GM23338 (cell line): Measurements from ENCODE around the gene MRPS10. TPM values are rescaled to one million over a fixed set of nuclear protein-coding genes. Genes with fewer than 3 reads are reported as not detected.

Experiments used
- ATAC-seq: fragments of 200-7000 bp; cut with Tn5 transposase; 3 replicates; pipeline ENCODE4 v1.9.1; 2020
- DNase-seq: peaks from one replicate; pipeline ENCODE4 v3.0.0-alpha.2; 2015; ENCODE audit warnings: low spot score
- H2AFZ ChIP-seq: fragments of 200-600 bp; sonication (generic); 2 replicates; pipeline ENCODE4 v1.8.0; 2016; ENCODE audit warnings: antibody characterized with exemption, mild to moderate bottlenecking, moderate library complexity
- H3F3A ChIP-seq: fragments of 200-600 bp; sonication (generic); replicated peaks from 2 replicates; pipeline ENCODE4 v1.8.0; 2017; ENCODE audit warnings: antibody characterized with exemption, mixed run types, low read depth
- H3K27ac ChIP-seq: fragments of 200-600 bp; sonication (generic); 2 replicates; pipeline ENCODE4 v1.6.1; 2016; ENCODE audit warnings: low read depth
- H3K27me3 ChIP-seq: fragments of 200-600 bp; sonication (generic); 2 replicates; pipeline ENCODE4 v1.8.0; 2016; ENCODE audit warnings: mild to moderate bottlenecking, mixed run types, moderate library complexity; ENCODE audit not compliant: insufficient read depth
- H3K36me3 ChIP-seq: fragments of 200-600 bp; sonication (generic); 2 replicates; pipeline ENCODE4 v1.8.0; 2016; ENCODE audit warnings: mild to moderate bottlenecking; ENCODE audit not compliant: insufficient read depth
- H3K4me1 ChIP-seq: fragments of 200-600 bp; sonication (generic); 2 replicates; pipeline ENCODE4 v1.8.0; 2016; ENCODE audit warnings: mild to moderate bottlenecking, moderate library complexity; ENCODE audit not compliant: insufficient read depth
- H3K4me2 ChIP-seq: fragments of 200-600 bp; sonication (generic); 2 replicates; pipeline ENCODE4 v1.7.1; 2017; ENCODE audit warnings: mixed run types
- H3K4me3 ChIP-seq: fragments of 200-600 bp; sonication (generic); 2 replicates; pipeline ENCODE4 v1.6.1; 2016; ENCODE audit warnings: mixed run types
- H3K79me2 ChIP-seq: fragments of 200-600 bp; sonication (generic); replicated peaks from 2 replicates; pipeline ENCODE4 v1.8.0; 2017; ENCODE audit warnings: mild to moderate bottlenecking; ENCODE audit not compliant: insufficient read depth
- H3K9me2 ChIP-seq: fragments of 200-600 bp; sonication (generic); 2 replicates; pipeline ENCODE4 v1.8.0; 2017; ENCODE audit not compliant: insufficient read depth
- H4K20me1 ChIP-seq: fragments of 200-600 bp; sonication (generic); replicated peaks from 2 replicates; pipeline ENCODE4 v1.8.0; 2017; ENCODE audit warnings: mild to moderate bottlenecking; ENCODE audit not compliant: insufficient read depth
- H3K27ac Mint-ChIP-seq: 2 replicates; pipeline ENCODE4 v1.8.0; 2020; ENCODE audit warnings: inconsistent platforms, mild to moderate bottlenecking, moderate library complexity, mixed read lengths
- H3K27me3 Mint-ChIP-seq: 3 replicates; pipeline ENCODE4 v1.8.0; 2022; ENCODE audit warnings: low read depth, mild to moderate bottlenecking, moderate library complexity, mixed read lengths, inconsistent platforms; ENCODE audit not compliant: insufficient read depth, poor library complexity
- H3K36me3 Mint-ChIP-seq: 3 replicates; pipeline ENCODE4 v1.8.0; 2021; ENCODE audit warnings: low read depth, mild to moderate bottlenecking, inconsistent platforms, moderate library complexity, mixed read lengths
- H3K4me1 Mint-ChIP-seq: 3 replicates; pipeline ENCODE4 v1.8.0; 2020; ENCODE audit warnings: mild to moderate bottlenecking, inconsistent platforms, mixed read lengths
- H3K4me3 Mint-ChIP-seq: 3 replicates; pipeline ENCODE4 v1.8.0; 2021; ENCODE audit warnings: moderate library complexity, mild to moderate bottlenecking, inconsistent platforms, mixed read lengths
- H3K9me3 Mint-ChIP-seq: 3 replicates; pipeline ENCODE4 v1.8.0; 2020; ENCODE audit warnings: moderate library complexity, mild to moderate bottlenecking, inconsistent platforms, mixed read lengths
- CREB1 ChIP-seq: fragments of 250-450 bp; sonication (Bioruptor Pico); IDR thresholded peaks from 2 replicates; pipeline ENCODE4 v1.5.0; 2020; ENCODE audit warnings: low read depth, mild to moderate bottlenecking, moderate library complexity
- EZH2 ChIP-seq: fragments of 200-600 bp; sonication (generic); IDR thresholded peaks from one replicate; pipeline ENCODE4 v1.8.0; 2017; ENCODE audit warnings: antibody characterized with exemption, mild to moderate bottlenecking, low read depth; ENCODE audit not compliant: unreplicated experiment
- EZH2phosphoT487 ChIP-seq: fragments of 200-600 bp; sonication (generic); IDR thresholded peaks from one replicate; pipeline ENCODE4 v1.8.1; 2018; ENCODE audit warnings: antibody characterized with exemption; ENCODE audit not compliant: unreplicated experiment
- JUNB ChIP-seq: IDR thresholded peaks from one replicate; pipeline ENCODE4 v1.6.1; 2016; ENCODE audit warnings: antibody characterized with exemption; ENCODE audit not compliant: unreplicated experiment
- NANOG ChIP-seq: IDR thresholded peaks from 2 replicates; pipeline ENCODE4 v1.6.1; 2016; ENCODE audit warnings: antibody characterized with exemption, borderline replicate concordance
- POLR2AphosphoS5 ChIP-seq: IDR thresholded peaks from 2 replicates; pipeline ENCODE4 v1.6.1; 2016; ENCODE audit warnings: antibody characterized with exemption, low read depth
- STAT1 ChIP-seq: IDR thresholded peaks from one replicate; pipeline ENCODE4 v1.6.1; 2016; ENCODE audit warnings: antibody characterized with exemption; ENCODE audit not compliant: unreplicated experiment
- ZNF114 ChIP-seq: fragments of 250-450 bp; sonication (Bioruptor Pico); IDR thresholded peaks from 2 replicates; pipeline ENCODE4 v1.5.0; 2020; ENCODE audit warnings: mild to moderate bottlenecking, moderate library complexity
- ZNF331 ChIP-seq: fragments of 250-450 bp; sonication (Bioruptor Pico); IDR thresholded peaks from 2 replicates; pipeline ENCODE4 v1.5.0; 2020; ENCODE audit warnings: low read depth, mild to moderate bottlenecking, moderate library complexity
- polyA plus RNA-seq: library from polyadenylated mRNA; unstranded; fragments of >200 nt; fragmentation: Nextera tagmentation; extraction: Ambion mirVana; gene quantifications from 2 replicates; pipeline ENCODE4 v1.2.1, GENCODE V29; 2016
- total RNA-seq: library from RNA; depleted of rRNA; stranded (reverse); fragments of >200 nt; shearing (Covaris generic); gene quantifications from 2 replicates; pipeline ENCODE4 v1.2.3, GENCODE V29; 2014
- TF ChIP-seq, protein P1 (sequence below): IDR thresholded peaks from 2 replicates; pipeline ENCODE4 v1.6.1; 2016; ENCODE audit warnings: antibody characterized with exemption
- TF ChIP-seq, protein P2 (sequence below): IDR thresholded peaks from one replicate; pipeline ENCODE4 v1.6.1; 2018; ENCODE audit warnings: antibody characterized with exemption; ENCODE audit not compliant: unreplicated experiment
- TF ChIP-seq, protein P3 (sequence below): fragments of 250-450 bp; sonication (Bioruptor Pico); IDR thresholded peaks from 2 replicates; pipeline ENCODE4 v1.5.0; 2020; ENCODE audit warnings: mild to moderate bottlenecking, moderate library complexity
- TF ChIP-seq, protein P4 (sequence below), 2 experiments: fragments of 200-600 bp in 1 of 2; sonication (generic) in 1 of 2; conservative IDR thresholded peaks; 2 replicates each; pipeline versions ENCODE4 v1.5.1 to v1.6.1; 2016 to 2017; ENCODE audit warnings: antibody characterized with exemption in 2 of 2, low read depth in 2 of 2, mild to moderate bottlenecking in 2 of 2, moderate library complexity in 1 of 2

The MRPS10 gene
- total and polyA plus RNA-seq, 2 experiments from 2014 or later, result 36.2 to 42.7 TPM

DNA sequence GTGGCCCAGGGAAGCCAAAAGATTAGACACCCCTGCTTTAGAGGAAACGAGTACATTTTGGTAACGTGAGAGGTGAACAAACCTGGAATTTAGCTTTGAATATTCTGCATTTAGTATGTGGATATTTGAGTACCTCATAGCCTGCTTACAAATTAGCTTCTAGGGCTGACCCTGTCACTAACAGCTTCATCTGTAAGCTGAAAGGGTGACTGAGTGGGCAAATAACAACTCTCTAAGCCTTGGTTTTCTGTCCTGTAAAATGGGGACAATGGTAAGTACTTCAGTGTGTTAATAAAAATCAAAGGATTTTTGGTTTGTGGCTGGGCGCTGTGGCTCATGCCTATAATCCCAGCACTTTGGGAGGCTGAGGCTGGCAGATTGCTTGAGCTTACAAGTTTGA, 14.5 kb downstream of the MRPS10 start:
- Histone ChIP-seq H2AFZ (no peak overlapping the region), H3K4me1 (no peaks in the 10 kb centered on the region), H4K20me1 (no peaks in the 10 kb centered on the region), H3K4me3 (no peak overlapping the region), H3K36me3 (no peaks in the 10 kb centered on the region), H3K79me2 (no peaks in the 10 kb centered on the region), H3K27ac (no peak overlapping the region), H3K27me3 (no peaks in the 10 kb centered on the region), H3K4me2 (no peak overlapping the region), H3K9me2 (no peaks in the 10 kb centered on the region), H3F3A (no peaks in the 10 kb centered on the region)
- H3K27ac Mint-ChIP-seq, result no peak overlapping the region
- H3K9me3 Mint-ChIP-seq, result no peaks in the 10 kb centered on the region
- no peak for ATAC-seq
- H3K27me3 Mint-ChIP-seq, result no peaks in the 10 kb centered on the region
- no peak overlapping the region for H3K4me3 Mint-ChIP-seq
- TF ChIP-seq, protein P1, sequence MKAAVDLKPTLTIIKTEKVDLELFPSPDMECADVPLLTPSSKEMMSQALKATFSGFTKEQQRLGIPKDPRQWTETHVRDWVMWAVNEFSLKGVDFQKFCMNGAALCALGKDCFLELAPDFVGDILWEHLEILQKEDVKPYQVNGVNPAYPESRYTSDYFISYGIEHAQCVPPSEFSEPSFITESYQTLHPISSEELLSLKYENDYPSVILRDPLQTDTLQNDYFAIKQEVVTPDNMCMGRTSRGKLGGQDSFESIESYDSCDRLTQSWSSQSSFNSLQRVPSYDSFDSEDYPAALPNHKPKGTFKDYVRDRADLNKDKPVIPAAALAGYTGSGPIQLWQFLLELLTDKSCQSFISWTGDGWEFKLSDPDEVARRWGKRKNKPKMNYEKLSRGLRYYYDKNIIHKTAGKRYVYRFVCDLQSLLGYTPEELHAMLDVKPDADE, result no peak
- TF ChIP-seq ZNF331 (CRISPR knock-in tag), result no peak
- TF ChIP-seq POLR2AphosphoS5, result no peak
- TF ChIP-seq EZH2, result no peak
- TF ChIP-seq STAT1, result no peak
- TF ChIP-seq NANOG, result no peak
- TF ChIP-seq EZH2phosphoT487, result no peak
- TF ChIP-seq JUNB, result no peak
- TF ChIP-seq, protein P2, sequence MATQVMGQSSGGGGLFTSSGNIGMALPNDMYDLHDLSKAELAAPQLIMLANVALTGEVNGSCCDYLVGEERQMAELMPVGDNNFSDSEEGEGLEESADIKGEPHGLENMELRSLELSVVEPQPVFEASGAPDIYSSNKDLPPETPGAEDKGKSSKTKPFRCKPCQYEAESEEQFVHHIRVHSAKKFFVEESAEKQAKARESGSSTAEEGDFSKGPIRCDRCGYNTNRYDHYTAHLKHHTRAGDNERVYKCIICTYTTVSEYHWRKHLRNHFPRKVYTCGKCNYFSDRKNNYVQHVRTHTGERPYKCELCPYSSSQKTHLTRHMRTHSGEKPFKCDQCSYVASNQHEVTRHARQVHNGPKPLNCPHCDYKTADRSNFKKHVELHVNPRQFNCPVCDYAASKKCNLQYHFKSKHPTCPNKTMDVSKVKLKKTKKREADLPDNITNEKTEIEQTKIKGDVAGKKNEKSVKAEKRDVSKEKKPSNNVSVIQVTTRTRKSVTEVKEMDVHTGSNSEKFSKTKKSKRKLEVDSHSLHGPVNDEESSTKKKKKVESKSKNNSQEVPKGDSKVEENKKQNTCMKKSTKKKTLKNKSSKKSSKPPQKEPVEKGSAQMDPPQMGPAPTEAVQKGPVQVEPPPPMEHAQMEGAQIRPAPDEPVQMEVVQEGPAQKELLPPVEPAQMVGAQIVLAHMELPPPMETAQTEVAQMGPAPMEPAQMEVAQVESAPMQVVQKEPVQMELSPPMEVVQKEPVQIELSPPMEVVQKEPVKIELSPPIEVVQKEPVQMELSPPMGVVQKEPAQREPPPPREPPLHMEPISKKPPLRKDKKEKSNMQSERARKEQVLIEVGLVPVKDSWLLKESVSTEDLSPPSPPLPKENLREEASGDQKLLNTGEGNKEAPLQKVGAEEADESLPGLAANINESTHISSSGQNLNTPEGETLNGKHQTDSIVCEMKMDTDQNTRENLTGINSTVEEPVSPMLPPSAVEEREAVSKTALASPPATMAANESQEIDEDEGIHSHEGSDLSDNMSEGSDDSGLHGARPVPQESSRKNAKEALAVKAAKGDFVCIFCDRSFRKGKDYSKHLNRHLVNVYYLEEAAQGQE, result no peak
- TF ChIP-seq ZNF114 (CRISPR knock-in tag), result no peak
- TF ChIP-seq, protein P3, sequence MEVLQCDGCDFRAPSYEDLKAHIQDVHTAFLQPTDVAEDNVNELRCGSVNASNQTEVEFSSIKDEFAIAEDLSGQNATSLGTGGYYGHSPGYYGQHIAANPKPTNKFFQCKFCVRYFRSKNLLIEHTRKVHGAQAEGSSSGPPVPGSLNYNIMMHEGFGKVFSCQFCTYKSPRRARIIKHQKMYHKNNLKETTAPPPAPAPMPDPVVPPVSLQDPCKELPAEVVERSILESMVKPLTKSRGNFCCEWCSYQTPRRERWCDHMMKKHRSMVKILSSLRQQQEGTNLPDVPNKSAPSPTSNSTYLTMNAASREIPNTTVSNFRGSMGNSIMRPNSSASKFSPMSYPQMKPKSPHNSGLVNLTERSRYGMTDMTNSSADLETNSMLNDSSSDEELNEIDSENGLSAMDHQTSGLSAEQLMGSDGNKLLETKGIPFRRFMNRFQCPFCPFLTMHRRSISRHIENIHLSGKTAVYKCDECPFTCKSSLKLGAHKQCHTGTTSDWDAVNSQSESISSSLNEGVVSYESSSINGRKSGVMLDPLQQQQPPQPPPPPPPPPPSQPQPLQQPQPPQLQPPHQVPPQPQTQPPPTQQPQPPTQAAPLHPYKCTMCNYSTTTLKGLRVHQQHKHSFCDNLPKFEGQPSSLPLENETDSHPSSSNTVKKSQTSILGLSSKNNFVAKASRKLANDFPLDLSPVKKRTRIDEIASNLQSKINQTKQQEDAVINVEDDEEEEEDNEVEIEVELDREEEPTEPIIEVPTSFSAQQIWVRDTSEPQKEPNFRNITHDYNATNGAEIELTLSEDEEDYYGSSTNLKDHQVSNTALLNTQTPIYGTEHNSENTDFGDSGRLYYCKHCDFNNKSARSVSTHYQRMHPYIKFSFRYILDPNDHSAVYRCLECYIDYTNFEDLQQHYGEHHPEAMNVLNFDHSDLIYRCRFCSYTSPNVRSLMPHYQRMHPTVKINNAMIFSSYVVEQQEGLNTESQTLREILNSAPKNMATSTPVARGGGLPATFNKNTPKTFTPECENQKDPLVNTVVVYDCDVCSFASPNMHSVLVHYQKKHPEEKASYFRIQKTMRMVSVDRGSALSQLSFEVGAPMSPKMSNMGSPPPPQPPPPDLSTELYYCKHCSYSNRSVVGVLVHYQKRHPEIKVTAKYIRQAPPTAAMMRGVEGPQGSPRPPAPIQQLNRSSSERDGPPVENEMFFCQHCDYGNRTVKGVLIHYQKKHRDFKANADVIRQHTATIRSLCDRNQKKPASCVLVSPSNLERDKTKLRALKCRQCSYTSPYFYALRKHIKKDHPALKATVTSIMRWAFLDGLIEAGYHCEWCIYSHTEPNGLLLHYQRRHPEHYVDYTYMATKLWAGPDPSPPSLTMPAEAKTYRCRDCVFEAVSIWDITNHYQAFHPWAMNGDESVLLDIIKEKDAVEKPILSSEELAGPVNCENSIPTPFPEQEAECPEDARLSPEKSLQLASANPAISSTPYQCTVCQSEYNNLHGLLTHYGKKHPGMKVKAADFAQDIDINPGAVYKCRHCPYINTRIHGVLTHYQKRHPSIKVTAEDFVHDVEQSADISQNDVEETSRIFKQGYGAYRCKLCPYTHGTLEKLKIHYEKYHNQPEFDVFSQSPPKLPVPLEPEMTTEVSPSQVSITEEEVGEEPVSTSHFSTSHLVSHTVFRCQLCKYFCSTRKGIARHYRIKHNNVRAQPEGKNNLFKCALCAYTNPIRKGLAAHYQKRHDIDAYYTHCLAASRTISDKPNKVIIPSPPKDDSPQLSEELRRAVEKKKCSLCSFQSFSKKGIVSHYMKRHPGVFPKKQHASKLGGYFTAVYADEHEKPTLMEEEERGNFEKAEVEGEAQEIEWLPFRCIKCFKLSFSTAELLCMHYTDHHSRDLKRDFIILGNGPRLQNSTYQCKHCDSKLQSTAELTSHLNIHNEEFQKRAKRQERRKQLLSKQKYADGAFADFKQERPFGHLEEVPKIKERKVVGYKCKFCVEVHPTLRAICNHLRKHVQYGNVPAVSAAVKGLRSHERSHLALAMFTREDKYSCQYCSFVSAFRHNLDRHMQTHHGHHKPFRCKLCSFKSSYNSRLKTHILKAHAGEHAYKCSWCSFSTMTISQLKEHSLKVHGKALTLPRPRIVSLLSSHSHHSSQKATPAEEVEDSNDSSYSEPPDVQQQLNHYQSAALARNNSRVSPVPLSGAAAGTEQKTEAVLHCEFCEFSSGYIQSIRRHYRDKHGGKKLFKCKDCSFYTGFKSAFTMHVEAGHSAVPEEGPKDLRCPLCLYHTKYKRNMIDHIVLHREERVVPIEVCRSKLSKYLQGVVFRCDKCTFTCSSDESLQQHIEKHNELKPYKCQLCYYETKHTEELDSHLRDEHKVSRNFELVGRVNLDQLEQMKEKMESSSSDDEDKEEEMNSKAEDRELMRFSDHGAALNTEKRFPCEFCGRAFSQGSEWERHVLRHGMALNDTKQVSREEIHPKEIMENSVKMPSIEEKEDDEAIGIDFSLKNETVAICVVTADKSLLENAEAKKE (CRISPR knock-in tag), result no peak
- TF ChIP-seq, protein P4, sequence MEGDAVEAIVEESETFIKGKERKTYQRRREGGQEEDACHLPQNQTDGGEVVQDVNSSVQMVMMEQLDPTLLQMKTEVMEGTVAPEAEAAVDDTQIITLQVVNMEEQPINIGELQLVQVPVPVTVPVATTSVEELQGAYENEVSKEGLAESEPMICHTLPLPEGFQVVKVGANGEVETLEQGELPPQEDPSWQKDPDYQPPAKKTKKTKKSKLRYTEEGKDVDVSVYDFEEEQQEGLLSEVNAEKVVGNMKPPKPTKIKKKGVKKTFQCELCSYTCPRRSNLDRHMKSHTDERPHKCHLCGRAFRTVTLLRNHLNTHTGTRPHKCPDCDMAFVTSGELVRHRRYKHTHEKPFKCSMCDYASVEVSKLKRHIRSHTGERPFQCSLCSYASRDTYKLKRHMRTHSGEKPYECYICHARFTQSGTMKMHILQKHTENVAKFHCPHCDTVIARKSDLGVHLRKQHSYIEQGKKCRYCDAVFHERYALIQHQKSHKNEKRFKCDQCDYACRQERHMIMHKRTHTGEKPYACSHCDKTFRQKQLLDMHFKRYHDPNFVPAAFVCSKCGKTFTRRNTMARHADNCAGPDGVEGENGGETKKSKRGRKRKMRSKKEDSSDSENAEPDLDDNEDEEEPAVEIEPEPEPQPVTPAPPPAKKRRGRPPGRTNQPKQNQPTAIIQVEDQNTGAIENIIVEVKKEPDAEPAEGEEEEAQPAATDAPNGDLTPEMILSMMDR (conservative IDR thresholded peaks at IDR 0.05; ENCODE audit: low read depth in 2 of 2), result no peak
- TF ChIP-seq CREB1 (CRISPR knock-in tag), result no peak
- no peak for DNase-seq
- H3K36me3 Mint-ChIP-seq, result peaks cover 28% of the 10 kb centered on the region
- peaks cover 5% of the 10 kb centered on the region; the same call in 2 of the 3 replicates for H3K4me1 Mint-ChIP-seq
